A673 (cell line): ENCODE measurements around the gene SELENOK. TPM values are rescaled to one million over a fixed set of nuclear protein-coding genes. Genes with fewer than 3 reads are reported as not detected.

Experiments used
- BruUV-seq: library from RNA; stranded (reverse); fragments of 400-500 nt; replicated peaks from 2 replicates; lab custom pipeline; 2021; lab: Mats Ljungman, UMichigan
- CTCF ChIA-PET: fragments of 300-600 bp; sonication (Branson Sonifier 250); formaldehyde crosslinking; loops from one replicate; lab custom pipeline; 2022; ENCODE audit warnings: antibody characterized with exemption; lab: Charles Lee
- POLR2A ChIA-PET: fragments of 300-600 bp; sonication (Branson Sonifier 250); formaldehyde crosslinking; loops from one replicate; lab custom pipeline; 2022; ENCODE audit warnings: antibody characterized with exemption; ENCODE audit not compliant: low non-redundant PET; lab: Charles Lee
- DNase-seq: peaks from one replicate; pipeline ENCODE4 v3.0.0-alpha.2; 2015; ENCODE audit warnings: low spot score
- H3K27ac ChIP-seq: fragments of 200-600 bp; sonication (generic); 2 replicates; pipeline ENCODE4 v1.5.1; 2016; ENCODE audit warnings: mixed run types, low read depth, mild to moderate bottlenecking, mixed read lengths, antibody characterized with exemption, low read length; ENCODE audit not compliant: poor library complexity, severe bottlenecking
- H3K27me3 ChIP-seq: fragments of 200-600 bp; sonication (generic); replicated peaks from 2 replicates; pipeline ENCODE4 v1.6.1; 2017; ENCODE audit warnings: mixed run types, low read depth, mild to moderate bottlenecking, mixed read lengths, antibody characterized with exemption, low read length; ENCODE audit not compliant: insufficient read depth, poor library complexity
- H3K36me3 ChIP-seq: fragments of 200-600 bp; sonication (generic); 2 replicates; pipeline ENCODE4 v1.6.1; 2016; ENCODE audit warnings: mixed run types, mild to moderate bottlenecking, mixed read lengths, antibody characterized with exemption, low read length; ENCODE audit not compliant: insufficient read depth, poor library complexity, severe bottlenecking
- H3K4me1 ChIP-seq: fragments of 200-600 bp; sonication (generic); 2 replicates; pipeline ENCODE4 v1.6.1; 2017; ENCODE audit warnings: mixed run types, mild to moderate bottlenecking, mixed read lengths, antibody characterized with exemption, low read length; ENCODE audit not compliant: insufficient read depth, poor library complexity, severe bottlenecking
- H3K4me3 ChIP-seq: fragments of 200-600 bp; sonication (generic); 2 replicates; pipeline ENCODE4 v1.5.1; 2016; ENCODE audit warnings: low read depth, mixed run types, mild to moderate bottlenecking, mixed read lengths, low read length; ENCODE audit not compliant: poor library complexity, severe bottlenecking
- H3K9me3 ChIP-seq: fragments of 200-600 bp; sonication (generic); 2 replicates; pipeline ENCODE4 v1.6.1; 2016; ENCODE audit warnings: mixed run types, low read depth, mild to moderate bottlenecking, mixed read lengths, antibody characterized with exemption, low read length; ENCODE audit not compliant: poor library complexity, severe bottlenecking
- EZH2 ChIP-seq: fragments of 200-600 bp; sonication (generic); IDR thresholded peaks from 2 replicates; pipeline ENCODE4 v1.6.1; 2017; ENCODE audit warnings: borderline replicate concordance, low read depth, mild to moderate bottlenecking, mixed read lengths, antibody characterized with exemption, low read length; ENCODE audit not compliant: poor library complexity, severe bottlenecking
- intact Hi-C: fragments of 100-400 bp; cut with micrococcal nuclease; formaldehyde crosslinking; loops from one replicate; pipeline ENCODE4 v1.10.0; 2022; ENCODE audit not compliant: unreplicated experiment
- total RNA-seq: library from RNA; stranded (reverse); gene quantifications from 2 replicates; pipeline ENCODE4 v1.2.3, GENCODE V29; 2021
- TF ChIP-seq, protein P1 (sequence below): fragments of 300-800, 200-600 bp; sonication (generic); conservative IDR thresholded peaks from 2 replicates; pipeline ENCODE4 v1.5.1; 2017; ENCODE audit warnings: low read depth, mild to moderate bottlenecking, antibody characterized with exemption, low read length, moderate library complexity, mixed read lengths

The SELENOK gene
- total RNA-seq, 1 experiment from 2014 or later, result 19.9 TPM

DNA sequence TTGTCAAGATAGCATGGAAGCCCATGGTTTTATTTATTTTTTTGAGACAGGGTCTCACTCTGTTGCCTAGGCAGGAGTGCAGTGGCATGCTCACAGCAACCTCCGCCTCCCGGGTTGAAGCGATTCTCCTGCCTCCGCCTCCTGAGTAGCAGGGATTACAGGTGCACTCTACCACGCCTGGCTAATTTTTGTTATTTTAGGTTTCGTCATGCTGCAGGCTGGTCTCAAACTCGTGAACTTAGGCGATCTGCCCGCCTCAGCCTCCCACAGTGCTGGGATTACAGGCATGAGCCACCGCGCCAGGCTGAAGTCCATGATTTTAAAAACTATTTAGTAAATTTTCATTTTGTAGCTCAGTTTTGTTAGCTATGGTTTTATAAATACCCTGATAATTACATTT is 7.0 kb downstream of the SELENOK start:
- Histone ChIP-seq H3K27ac (no peak overlapping the region), H3K27me3 (no peaks in the 10 kb centered on the region), H3K4me1 (peaks cover 5% of the 10 kb centered on the region), H3K4me3 (no peak overlapping the region), H3K9me3 (no peaks in the 10 kb centered on the region), H3K36me3 (peaks cover 6% of the 10 kb centered on the region)
- intact Hi-C loops, result no loop called here
- ChIA-PET CTCF (no interaction called here), POLR2A (no interaction called here)
- TF ChIP-seq, protein P1, sequence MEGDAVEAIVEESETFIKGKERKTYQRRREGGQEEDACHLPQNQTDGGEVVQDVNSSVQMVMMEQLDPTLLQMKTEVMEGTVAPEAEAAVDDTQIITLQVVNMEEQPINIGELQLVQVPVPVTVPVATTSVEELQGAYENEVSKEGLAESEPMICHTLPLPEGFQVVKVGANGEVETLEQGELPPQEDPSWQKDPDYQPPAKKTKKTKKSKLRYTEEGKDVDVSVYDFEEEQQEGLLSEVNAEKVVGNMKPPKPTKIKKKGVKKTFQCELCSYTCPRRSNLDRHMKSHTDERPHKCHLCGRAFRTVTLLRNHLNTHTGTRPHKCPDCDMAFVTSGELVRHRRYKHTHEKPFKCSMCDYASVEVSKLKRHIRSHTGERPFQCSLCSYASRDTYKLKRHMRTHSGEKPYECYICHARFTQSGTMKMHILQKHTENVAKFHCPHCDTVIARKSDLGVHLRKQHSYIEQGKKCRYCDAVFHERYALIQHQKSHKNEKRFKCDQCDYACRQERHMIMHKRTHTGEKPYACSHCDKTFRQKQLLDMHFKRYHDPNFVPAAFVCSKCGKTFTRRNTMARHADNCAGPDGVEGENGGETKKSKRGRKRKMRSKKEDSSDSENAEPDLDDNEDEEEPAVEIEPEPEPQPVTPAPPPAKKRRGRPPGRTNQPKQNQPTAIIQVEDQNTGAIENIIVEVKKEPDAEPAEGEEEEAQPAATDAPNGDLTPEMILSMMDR, result no peak
- no TSS peak for BruUV-seq
- no peak for DNase-seq

DNA sequence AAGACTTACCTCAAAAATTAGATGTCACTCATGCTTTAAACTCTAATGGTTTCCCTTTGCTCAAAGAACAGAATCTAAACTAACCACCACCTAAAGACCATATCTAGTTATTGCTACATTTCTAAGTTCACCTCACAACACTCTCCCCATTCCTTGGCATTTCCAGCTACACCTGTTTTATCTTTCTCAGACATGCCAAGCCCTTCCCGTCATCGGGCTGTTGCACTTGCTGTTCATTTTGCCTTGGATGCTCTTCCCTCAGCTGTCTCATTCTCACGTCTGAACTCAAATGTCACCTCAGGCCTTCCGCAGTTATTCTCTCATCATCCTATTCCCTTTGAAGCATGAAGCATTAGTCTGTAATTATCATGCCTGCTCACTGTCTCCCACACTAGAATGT is 8.7 kb downstream of the SELENOK start:
- H3K9me3 ChIP-seq, result no peaks in the 10 kb centered on the region
- no peaks in the 10 kb centered on the region for H3K27me3 ChIP-seq
- H3K36me3 ChIP-seq, result peaks cover 20% of the 10 kb centered on the region
- intact Hi-C loops, result no loop called here
- ChIA-PET CTCF (no interaction called here), POLR2A (no interaction called here)
- BruUV-seq, result no TSS peak
- TF ChIP-seq, protein P1, result no peak
- DNase-seq, result no peak
- no peak overlapping the region for H3K27ac ChIP-seq
- H3K4me3 ChIP-seq, result no peak overlapping the region
- peaks cover 5% of the 10 kb centered on the region for H3K4me1 ChIP-seq

DNA sequence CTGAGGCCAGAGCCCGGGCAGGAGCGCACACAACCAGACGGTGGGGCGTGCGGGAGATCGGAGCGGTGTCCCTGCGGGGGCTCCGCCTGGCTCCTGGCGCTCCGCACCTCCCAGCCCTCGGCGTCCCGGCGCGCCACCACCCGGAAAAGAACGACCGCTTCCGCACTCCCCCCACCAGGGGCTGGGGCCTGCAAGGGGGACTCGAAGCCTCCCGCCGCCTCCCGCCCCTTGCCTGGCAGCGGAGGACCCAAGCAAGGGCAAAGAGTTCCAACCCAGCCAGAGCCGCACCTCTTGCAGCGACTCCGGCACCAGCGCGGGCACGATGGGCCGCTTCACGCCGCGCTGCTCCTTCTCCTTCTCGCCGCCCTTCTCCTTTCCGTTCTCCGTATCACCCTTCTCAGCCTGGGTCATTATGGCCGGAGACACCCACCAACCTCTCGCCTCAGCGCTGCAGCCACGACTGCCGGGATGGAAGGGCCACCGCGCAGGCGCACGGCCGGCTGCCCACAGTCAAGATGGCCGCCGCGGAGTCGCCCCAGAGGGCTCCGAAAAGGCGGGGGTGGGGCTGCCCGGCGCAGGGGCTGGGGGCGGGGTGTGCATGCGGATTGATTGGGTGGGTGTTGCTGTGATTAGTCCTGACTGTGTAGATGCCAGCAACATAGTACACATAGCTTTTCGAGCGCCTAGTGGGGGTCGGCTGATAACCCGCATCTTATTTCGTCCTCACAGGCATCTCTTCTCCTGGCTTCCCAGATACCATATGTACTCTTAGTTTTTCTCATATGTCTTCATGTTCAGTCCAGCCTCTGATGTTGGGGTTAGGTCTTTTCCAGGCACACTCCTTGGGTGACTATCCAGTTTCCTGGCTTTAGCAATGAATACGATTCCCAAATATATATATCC is 9.7 kb downstream of the SELENOK start, which contains the start of gene ACTR8:
Gene ACTR8 (minus strand): TSS at position 462 of the 903 bp plus-strand sequence. CDS start 51 bp downstream, at position 411.
- intact Hi-C loops, result no loop called here
- CTCF ChIA-PET, result no interaction called here
- H3K27ac ChIP-seq, result peak within 1 kb of the TSS; percentile 79
- H3K4me1 ChIP-seq, result peaks cover 5% of the 10 kb centered on the region
- H3K4me3 ChIP-seq, result peak within 1 kb of the TSS; percentile 77
- H3K27me3 ChIP-seq, result no peaks in the 10 kb centered on the region
- DNase-seq, result peak; percentile 76
- peaks cover 29% of the 10 kb centered on the region for H3K36me3 ChIP-seq
- BruUV-seq, result no TSS peak
- no peak for TF ChIP-seq EZH2
- TF ChIP-seq, protein P1, result no peak
- H3K9me3 ChIP-seq, result no peaks in the 10 kb centered on the region
- POLR2A ChIA-PET, result no interaction called here
